MM.1S (cell line): Measurements from ENCODE around the gene ARHGAP25.

Experiments
- DNase-seq: peaks from one replicate; pipeline ENCODE4 v3.0.0-alpha.2; 2015
- H2AFZ ChIP-seq: fragments of 300-600 bp; sonication (generic); 2 replicates; pipeline ENCODE4 v1.6.0; 2016; ENCODE audit warnings: antibody characterized with exemption, low read length
- H3F3A ChIP-seq: fragments of 300-600 bp; sonication (generic); 2 replicates; pipeline ENCODE4 v1.6.1; 2016; ENCODE audit warnings: mild to moderate bottlenecking, antibody characterized with exemption, low read length, moderate library complexity, mixed read lengths; ENCODE audit not compliant: insufficient read depth
- H3K27ac ChIP-seq: fragments of 300-600 bp; sonication (generic); 2 replicates; pipeline ENCODE4 v1.5.1; 2016; ENCODE audit warnings: mild to moderate bottlenecking, low read length
- H3K27me3 ChIP-seq: fragments of 300-600 bp; sonication (generic); replicated peaks from 2 replicates; pipeline ENCODE4 v1.6.0; 2016; ENCODE audit warnings: low read length; ENCODE audit not compliant: insufficient read depth
- H3K36me3 ChIP-seq: fragments of 300-600 bp; sonication (generic); replicated peaks from 2 replicates; pipeline ENCODE4 v1.6.1; 2016; ENCODE audit warnings: mild to moderate bottlenecking, low read length, mixed read lengths; ENCODE audit not compliant: insufficient read depth
- H3K4me1 ChIP-seq: fragments of 300-600 bp; sonication (generic); 2 replicates; pipeline ENCODE4 v1.6.1; 2016; ENCODE audit warnings: low read length, mixed read lengths
- H3K4me2 ChIP-seq: fragments of 300-600 bp; sonication (generic); 2 replicates; pipeline ENCODE4 v1.6.0; 2016; ENCODE audit warnings: low read depth, low read length
- H3K4me3 ChIP-seq: fragments of 300-600 bp; sonication (generic); 2 replicates; pipeline ENCODE4 v1.5.1; 2016; ENCODE audit warnings: low read length, mixed read lengths
- H3K79me2 ChIP-seq: fragments of 300-600 bp; sonication (generic); 2 replicates; pipeline ENCODE4 v1.6.1; 2016; ENCODE audit warnings: mixed run types, low read length, mixed read lengths
- H3K9ac ChIP-seq: fragments of 300-600 bp; sonication (generic); 2 replicates; pipeline ENCODE4 v1.6.1; 2016; ENCODE audit warnings: low read length, mixed read lengths
- H3K9me2 ChIP-seq: fragments of 300-600 bp; sonication (generic); replicated peaks from 2 replicates; pipeline ENCODE4 v1.6.1; 2016; ENCODE audit warnings: mild to moderate bottlenecking, low read length, mixed read lengths; ENCODE audit not compliant: insufficient read depth
- H3K9me3 ChIP-seq: fragments of 300-600 bp; sonication (generic); replicated peaks from 2 replicates; pipeline ENCODE4 v1.6.1; 2016; ENCODE audit warnings: mild to moderate bottlenecking, low read length, mixed read lengths; ENCODE audit not compliant: insufficient read depth
- H4K20me1 ChIP-seq: fragments of 300-600 bp; sonication (generic); 2 replicates; pipeline ENCODE4 v1.6.1; 2016; ENCODE audit warnings: mild to moderate bottlenecking, low read length, moderate library complexity, mixed read lengths; ENCODE audit not compliant: insufficient read depth
- CTCF ChIP-seq: fragments of 300-600 bp; sonication (generic); IDR thresholded peaks from 2 replicates; pipeline ENCODE4 v1.5.1; 2016; ENCODE audit warnings: antibody characterized with exemption, low read length, mixed read lengths
- EZH2 ChIP-seq: fragments of 300-600 bp; sonication (generic); optimal IDR thresholded peaks from 2 replicates; pipeline ENCODE3; 2017; ENCODE audit warnings: low read depth, mild to moderate bottlenecking, antibody characterized with exemption, low read length, mixed read lengths
- EZH2phosphoT487 ChIP-seq: fragments of 300-600 bp; sonication (generic); IDR thresholded peaks from 2 replicates; pipeline ENCODE4 v1.6.1; 2018; ENCODE audit warnings: antibody characterized with exemption, low read length

Gene ARHGAP25

GRCh38 chr2:68746408-68746807, 11.8 kb downstream of the ARHGAP25 start:
- Histone ChIP-seq H3K36me3 (no peaks in the 10 kb centered on the region), H4K20me1 (no peaks in the 10 kb centered on the region), H2AFZ (no peak overlapping the region), H3K27ac (no peak overlapping the region), H3F3A (no peaks in the 10 kb centered on the region), H3K9me3 (no peaks in the 10 kb centered on the region), H3K79me2 (no peaks in the 10 kb centered on the region), H3K9me2 (no peaks in the 10 kb centered on the region), H3K27me3 (no peaks in the 10 kb centered on the region), H3K4me3 (no peak overlapping the region), H3K4me1 (peaks cover 5% of the 10 kb centered on the region), H3K9ac (no peak overlapping the region), H3K4me2 (no peak overlapping the region)
- TF ChIP-seq EZH2phosphoT487 = no peak
- TF ChIP-seq CTCF = no peak
- TF ChIP-seq EZH2 = no peak
- no peak for DNase-seq

DNA sequence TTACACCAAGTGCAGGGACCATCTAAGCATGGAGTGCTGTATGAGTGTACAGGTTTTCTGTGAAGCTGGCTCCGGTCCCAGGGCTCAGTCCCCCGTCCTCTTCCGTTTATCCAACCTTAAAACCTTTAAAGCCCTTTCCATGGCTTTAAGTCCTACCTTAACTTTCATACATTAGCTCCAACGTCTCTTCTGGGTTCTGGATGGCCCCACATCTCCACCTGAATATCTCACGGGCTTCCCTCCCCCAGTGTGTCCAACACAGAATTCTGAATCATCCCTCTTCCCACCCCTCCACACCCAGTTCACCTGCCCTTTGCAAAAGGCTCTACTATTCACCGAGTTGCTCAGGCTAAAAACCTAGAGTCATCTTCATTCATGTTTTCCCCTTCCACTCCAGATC, 12.8 kb downstream of the ARHGAP25 start:
- H3K27me3 ChIP-seq = no peaks in the 10 kb centered on the region
- no peaks in the 10 kb centered on the region for H4K20me1 ChIP-seq
- DNase-seq = no peak
- no peak overlapping the region for H3K4me2 ChIP-seq
- no peaks in the 10 kb centered on the region for H3F3A ChIP-seq
- no peaks in the 10 kb centered on the region for H3K36me3 ChIP-seq
- no peak overlapping the region for H2AFZ ChIP-seq
- TF ChIP-seq CTCF (no peak), EZH2 (no peak), EZH2phosphoT487 (no peak)
- no peak overlapping the region for H3K27ac ChIP-seq
- H3K79me2 ChIP-seq = no peaks in the 10 kb centered on the region
- H3K9ac ChIP-seq = no peak overlapping the region
- H3K4me3 ChIP-seq = no peak overlapping the region
- H3K9me2 ChIP-seq = no peaks in the 10 kb centered on the region
- no peaks in the 10 kb centered on the region for H3K9me3 ChIP-seq
- H3K4me1 ChIP-seq = peaks cover 11% of the 10 kb centered on the region

- no peaks in the 10 kb centered on the region for H3K36me3 ChIP-seq
- no peaks in the 10 kb centered on the region for H4K20me1 ChIP-seq
- H3K27me3 ChIP-seq = no peaks in the 10 kb centered on the region
- peaks cover 11% of the 10 kb centered on the region for H3K4me1 ChIP-seq
- H3K4me3 ChIP-seq = no peak overlapping the region
- TF ChIP-seq EZH2phosphoT487 = no peak
- no peak for TF ChIP-seq EZH2
- no peak for TF ChIP-seq CTCF
- no peaks in the 10 kb centered on the region for H3K79me2 ChIP-seq
- H3K4me2 ChIP-seq = no peak overlapping the region
- H3F3A ChIP-seq = no peaks in the 10 kb centered on the region
- H3K27ac ChIP-seq = no peak overlapping the region
- no peaks in the 10 kb centered on the region for H3K9me3 ChIP-seq
- no peak overlapping the region for H3K9ac ChIP-seq
- no peak for DNase-seq
- H2AFZ ChIP-seq = no peak overlapping the region
- H3K9me2 ChIP-seq = no peaks in the 10 kb centered on the region
Measured at GRCh38 chr2:68747900-68748299, 13.3 kb downstream of the ARHGAP25 start.

DNA sequence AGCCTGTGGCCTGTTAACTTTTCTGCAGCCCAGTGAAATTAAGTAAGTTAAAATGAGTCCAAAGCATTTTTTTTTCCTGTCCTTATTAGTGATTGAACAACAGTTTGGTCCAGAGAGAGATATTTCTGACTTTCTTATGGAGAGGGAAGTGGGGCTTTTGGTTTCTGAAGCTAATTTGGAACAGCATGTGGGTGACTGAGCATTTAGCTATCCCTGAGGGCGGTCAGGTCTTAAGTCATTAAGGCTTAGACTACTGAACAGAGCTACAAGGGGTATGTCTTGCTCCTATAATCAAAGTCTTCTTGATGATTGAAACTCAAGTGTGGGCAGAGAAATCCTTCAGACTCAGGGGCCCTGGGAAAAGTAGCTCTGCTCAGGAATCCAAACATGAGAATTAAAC, 14.0 kb downstream of the ARHGAP25 start:
- no peaks in the 10 kb centered on the region for H3K9me2 ChIP-seq
- H3K27ac ChIP-seq = no peak overlapping the region
- H3K4me1 ChIP-seq = peaks cover 17% of the 10 kb centered on the region
- TF ChIP-seq EZH2phosphoT487 (no peak), EZH2 (no peak), CTCF (no peak)
- no peak overlapping the region for H3K9ac ChIP-seq
- H3K36me3 ChIP-seq = no peaks in the 10 kb centered on the region
- no peaks in the 10 kb centered on the region for H3F3A ChIP-seq
- no peak for DNase-seq
- no peak overlapping the region for H3K4me3 ChIP-seq
- H3K27me3 ChIP-seq = no peaks in the 10 kb centered on the region
- no peaks in the 10 kb centered on the region for H4K20me1 ChIP-seq
- no peaks in the 10 kb centered on the region for H3K9me3 ChIP-seq
- H2AFZ ChIP-seq = no peak overlapping the region
- H3K4me2 ChIP-seq = no peak overlapping the region
- H3K79me2 ChIP-seq = no peaks in the 10 kb centered on the region
